GM21737 (cell line): ENCODE results near the gene FCGR3A.

Experiments used
- ATAC-seq: cut with Tn5 transposase; IDR thresholded peaks from one replicate; pipeline ENCODE4 v1.9.1; 2021; ENCODE audit warnings: mild to moderate bottlenecking, moderate library complexity; ENCODE audit not compliant: unreplicated experiment

FCGR3A gene

DNA sequence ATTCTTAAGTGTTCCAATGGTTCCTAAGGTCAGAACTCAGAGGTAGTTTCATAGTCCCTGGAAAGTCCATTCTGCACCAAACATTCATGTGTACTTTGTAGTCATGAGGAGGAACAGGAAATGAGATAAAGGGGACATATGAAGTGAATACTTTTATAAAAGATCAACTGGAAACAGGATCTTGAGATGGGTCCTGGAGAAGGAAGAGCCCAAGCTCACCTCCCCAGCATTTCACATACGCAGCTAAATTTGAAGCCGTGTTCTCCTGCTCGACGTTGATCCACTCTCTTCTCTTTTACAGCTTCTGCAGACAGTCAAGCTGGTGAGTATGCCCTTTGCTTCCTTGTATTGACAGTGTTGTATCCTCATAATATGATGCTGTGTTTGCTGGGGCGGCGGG, 43.9 kb downstream of the FCGR3A start:
- ATAC-seq: no peak

DNA sequence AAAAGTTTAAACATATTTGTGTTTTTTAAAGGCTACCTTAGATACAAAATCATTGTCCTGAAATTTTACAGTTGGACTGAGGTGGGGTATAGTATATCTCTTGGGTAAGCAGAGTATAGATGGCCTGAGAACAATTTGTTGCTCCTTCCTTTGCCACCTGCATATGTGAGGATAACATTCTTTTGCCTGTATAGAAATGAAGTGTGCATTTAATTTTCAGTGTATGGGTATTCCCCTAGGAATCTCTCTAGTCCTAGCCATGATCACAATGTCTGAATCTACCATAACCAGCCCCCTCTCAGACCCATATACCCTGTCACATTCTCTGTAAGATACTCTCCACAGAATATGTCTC, 46.2 kb downstream of the FCGR3A start:
- ATAC-seq: no peak

DNA sequence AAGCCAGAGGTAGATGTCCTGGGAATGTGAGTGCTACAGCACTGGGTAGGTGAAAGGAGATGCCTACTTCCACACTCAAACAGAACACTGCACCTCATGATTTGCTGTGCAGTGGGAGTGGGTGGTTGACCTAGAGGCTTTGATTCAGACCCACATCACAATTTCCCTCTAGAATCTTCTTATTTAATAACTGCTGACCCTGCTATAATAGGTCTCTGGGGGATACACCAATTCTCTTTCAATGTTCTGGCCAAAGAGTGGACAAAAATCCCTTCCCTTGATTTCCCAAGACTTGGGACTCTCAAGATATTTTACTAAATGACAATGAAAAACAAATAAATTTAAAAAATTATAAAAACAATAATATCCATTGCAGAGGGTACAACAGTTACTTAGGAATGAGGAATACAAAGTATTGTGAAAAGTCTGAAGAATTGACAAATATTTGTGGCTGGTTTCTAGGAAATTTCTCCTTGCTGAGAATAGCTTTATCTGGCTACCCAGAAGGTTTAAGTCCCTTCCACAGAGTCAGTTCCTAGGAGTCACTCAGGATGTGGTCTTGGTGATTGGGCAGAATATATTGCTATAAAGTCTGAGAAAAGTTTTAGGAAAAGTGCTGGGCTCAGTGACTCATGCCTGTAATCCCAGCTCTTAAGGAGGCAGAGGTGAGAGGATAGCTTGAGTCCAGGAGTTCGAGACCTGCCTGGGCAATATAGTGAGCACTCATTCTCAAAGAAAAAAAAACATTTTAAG, 46.8 kb downstream of the FCGR3A start:
- ATAC-seq: no peak

DNA sequence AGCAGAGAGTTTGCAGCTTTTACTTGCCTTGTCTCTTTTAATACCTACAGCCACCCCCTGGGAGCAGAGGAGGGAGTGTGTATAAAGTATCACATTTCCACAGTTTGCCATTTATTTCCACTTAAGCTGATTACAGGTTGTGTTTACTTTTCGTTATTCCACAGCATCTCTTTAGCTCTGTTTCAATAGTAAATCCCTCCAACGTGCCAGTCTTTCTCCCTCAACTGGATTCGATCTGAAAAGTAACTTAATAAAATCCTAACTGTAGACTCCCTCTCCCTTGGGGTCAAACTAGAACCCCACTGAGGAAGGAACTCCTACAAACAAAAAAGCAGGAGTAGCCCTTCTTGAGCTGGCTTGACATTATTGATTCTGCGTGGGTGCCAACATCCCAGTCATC, 47.4 kb downstream of the FCGR3A start:
- no peak for ATAC-seq

DNA sequence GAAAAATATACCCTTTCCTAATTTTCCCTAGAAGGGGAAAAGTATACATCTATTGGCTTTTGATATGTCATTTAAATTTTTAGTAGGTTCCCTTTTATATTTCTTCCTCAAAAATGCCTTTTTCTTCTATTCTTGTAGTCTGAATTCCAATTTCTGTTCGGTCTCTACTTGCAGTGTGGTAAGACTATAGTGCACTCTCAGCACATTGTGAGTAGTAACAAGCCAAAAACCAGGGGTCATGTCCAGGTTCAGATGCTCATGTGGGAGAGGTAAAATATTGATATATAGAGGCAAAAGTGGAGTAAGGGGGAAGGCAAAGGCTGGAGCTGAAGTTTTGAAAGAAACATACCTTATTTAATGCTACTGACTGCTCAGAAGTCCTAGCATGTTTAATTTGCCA, 48.4 kb downstream of the FCGR3A start:
- no peak for ATAC-seq

DNA sequence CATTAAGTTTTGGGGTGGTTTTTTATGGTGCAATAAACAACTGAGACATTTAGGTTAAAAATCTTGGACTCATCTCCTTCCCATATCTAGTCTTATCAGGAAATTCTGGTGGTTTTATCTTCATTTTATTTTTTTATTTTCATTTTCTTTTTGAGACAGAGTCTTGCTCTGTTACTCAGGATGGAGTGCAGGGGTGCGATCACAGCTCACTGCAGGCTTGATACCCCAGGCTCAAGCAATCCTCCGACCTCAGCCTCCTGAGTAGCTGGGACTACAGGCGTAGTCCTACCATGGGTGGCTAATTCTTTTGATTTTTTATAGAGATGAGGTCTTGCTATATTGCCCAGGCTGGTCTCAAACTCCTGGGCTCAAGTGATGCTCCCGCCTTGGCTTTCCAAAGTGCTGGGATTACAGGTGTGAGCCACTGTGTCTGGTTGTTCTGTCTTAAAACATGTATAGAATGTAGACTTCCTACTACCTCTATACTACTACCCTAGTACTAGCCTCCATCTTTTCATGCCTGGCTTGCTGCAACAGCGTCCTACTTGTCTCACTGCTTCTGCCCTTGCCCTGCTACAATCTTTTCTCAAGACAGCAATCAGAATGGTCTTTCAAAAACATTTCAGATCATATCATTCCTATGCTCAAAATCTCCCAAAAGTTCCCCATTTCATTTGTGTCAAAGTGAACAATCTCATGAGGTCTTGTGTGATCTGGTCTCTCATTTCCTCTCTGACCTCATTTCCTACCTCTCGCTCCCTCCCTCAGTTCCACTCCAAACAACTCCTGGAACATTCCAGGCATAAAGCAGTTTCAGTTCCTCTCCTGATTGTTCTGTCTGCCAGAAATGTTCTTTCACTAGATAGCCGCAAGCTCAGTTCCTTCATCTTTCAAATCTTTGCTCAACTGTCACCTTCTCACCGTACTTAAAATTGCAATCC, 50.2 kb downstream of the FCGR3A start:
- no peak for ATAC-seq

DNA sequence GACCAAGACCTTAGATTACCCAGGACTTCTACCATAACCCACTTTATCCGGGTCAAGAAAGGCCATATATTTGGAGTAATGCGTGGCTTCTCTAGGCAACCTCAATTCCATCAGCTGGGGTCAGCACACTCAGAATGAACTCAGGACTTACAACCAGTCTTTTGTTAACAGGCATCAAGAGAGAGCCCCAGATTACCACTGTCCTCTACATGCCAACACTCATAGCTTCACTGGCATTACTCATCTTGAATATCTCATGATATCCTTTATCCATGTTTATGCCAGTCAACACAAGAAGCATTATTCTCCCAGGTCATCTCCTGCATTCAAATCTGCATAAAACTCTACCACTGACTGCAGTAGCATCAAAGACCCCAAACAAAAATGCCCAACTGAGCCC, 51.0 kb downstream of the FCGR3A start:
- ATAC-seq: no peak

DNA sequence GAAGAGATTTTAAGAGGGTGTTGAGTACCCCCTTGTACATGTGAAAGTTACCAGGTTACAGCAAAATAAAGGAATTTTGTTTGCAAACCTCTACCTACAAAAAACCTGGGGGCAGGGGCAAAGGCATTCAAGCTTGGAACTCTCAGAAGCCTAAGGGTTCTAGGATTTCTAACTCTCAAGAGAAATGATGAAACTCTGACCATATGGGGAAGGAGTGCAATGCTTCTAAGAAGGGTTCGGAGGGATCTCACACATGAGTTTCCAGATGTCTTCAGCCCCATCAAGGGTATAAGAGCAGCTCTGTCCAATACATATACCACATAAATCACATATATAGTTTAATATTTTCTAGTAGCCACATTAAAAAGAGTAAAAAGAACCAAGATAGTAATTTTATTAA, 51.7 kb downstream of the FCGR3A start:
- ATAC-seq: no peak

DNA sequence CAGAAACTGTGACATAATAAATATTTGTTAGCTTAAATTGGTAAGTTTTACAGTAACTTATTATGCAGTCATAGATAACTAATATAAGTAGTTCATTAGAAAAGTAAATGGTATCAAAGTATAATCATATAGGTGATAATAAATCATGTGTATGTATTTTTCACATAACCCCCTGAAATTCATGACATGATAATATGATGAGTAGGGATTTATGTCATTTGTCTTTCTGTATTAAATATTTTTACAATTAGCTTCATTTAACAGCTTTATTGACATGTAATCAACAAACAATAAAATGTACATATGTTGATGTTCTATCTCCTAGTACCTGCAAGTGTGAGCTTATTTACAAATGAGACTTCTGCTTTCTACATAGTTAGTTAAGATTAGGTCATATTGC, 54.1 kb downstream of the FCGR3A start:
- no peak for ATAC-seq

DNA sequence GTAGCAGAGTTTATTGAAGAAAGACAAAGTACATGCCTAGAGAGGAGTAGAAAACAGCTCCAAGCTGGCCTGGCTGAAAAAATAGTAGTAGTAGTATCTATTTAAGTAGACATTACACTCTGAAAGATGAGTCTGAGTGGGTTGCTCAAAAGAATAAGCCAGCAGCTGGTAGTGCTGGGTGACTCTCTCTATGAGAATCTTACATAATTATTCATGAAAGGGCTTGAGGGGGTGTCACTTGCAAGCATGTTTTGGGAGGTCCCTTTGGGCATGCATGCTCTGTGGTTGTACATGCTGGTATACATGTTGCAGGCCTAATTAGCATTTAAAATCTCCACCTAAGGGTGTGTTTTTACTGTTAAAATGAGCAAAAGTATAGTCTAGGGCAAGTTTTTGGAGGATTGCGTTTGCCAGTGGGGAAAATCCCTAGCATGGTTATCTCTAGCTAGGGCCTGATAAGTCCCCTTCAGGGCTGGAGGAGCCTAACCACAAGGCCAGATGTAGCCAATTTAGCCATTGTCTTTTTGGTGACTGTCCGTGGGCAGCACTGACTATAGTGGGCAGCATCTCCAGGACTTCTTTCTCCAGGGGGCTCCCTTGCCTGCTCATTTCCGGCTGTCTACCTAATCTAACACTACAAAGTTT, 55.4 kb downstream of the FCGR3A start:
- ATAC-seq: no peak

DNA sequence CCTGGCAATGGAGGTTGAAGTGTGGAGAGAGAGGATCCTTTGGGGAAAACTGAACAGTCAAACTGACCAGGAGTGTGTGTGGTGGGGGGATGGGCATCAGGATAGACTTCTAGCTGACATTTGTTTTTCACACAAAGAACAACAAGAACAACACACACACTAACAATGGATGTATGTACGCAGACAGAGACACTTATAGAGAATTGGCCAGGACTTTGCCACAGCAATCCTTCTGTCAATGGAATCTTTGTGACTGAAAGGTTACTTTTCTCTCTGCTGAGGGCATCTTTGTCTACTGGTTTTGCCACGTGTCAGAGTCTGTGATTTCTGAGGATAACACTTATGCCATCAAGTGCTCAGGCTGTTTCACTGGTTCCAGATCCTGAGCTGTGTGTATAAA, 56.8 kb downstream of the FCGR3A start:
- no peak for ATAC-seq
